OCI-LY7 (cell line): Measurements from ENCODE around the gene BCL3. TPM values are rescaled to one million over a fixed set of nuclear protein-coding genes. Genes with fewer than 3 reads are reported as not detected.

ENCODE experiments used
- BruUV-seq: library from RNA; stranded (reverse); fragments of 400-500 nt; replicated peaks from 2 replicates; lab custom pipeline; 2021; lab: Mats Ljungman, UMichigan
- CTCF ChIA-PET: fragments of 300-600 bp; sonication (Branson Sonifier 250); formaldehyde crosslinking; loops from one replicate; lab custom pipeline; 2022; ENCODE audit warnings: antibody characterized with exemption; ENCODE audit not compliant: unreplicated experiment; lab: Charles Lee
- POLR2A ChIA-PET: fragments of 300-600 bp; sonication (Branson Sonifier 250); formaldehyde crosslinking; loops from one replicate; lab custom pipeline; 2022; ENCODE audit warnings: antibody characterized with exemption; lab: Charles Lee
- DNase-seq: peaks from one replicate; pipeline ENCODE4 v3.0.0-alpha.2; 2015; ENCODE audit warnings: low spot score
- H2AFZ ChIP-seq: fragments of 200-600 bp; sonication (generic), shearing (Covaris generic); 2 replicates; pipeline ENCODE4 v1.6.1; 2014; ENCODE audit warnings: mild to moderate bottlenecking, antibody characterized with exemption, low read length, moderate library complexity
- H3K27ac ChIP-seq: fragments of 200-600 bp; sonication (generic); 2 replicates; pipeline ENCODE4 v1.5.1; 2014; ENCODE audit warnings: mixed run types, low read depth, mild to moderate bottlenecking, moderate library complexity, low read length, inconsistent platforms; ENCODE audit not compliant: poor library complexity, severe bottlenecking
- H3K36me3 ChIP-seq: fragments of 200-600 bp; sonication (generic); 2 replicates; pipeline ENCODE4 v1.6.1; 2014; ENCODE audit warnings: mild to moderate bottlenecking, antibody characterized with exemption, low read length, moderate library complexity, mixed read lengths; ENCODE audit not compliant: insufficient read depth
- H3K4me1 ChIP-seq: fragments of 200-600 bp; sonication (generic); 2 replicates; pipeline ENCODE4 v1.5.1; 2014; ENCODE audit warnings: mild to moderate bottlenecking, low read length; ENCODE audit not compliant: insufficient read depth, poor library complexity, severe bottlenecking
- H3K4me2 ChIP-seq: fragments of 200-600 bp; sonication (generic); 2 replicates; pipeline ENCODE4 v1.6.1; 2014; ENCODE audit warnings: mild to moderate bottlenecking, low read length
- H3K4me3 ChIP-seq: fragments of 200-600 bp; sonication (generic); 2 replicates; pipeline ENCODE4 v1.5.1; 2014; ENCODE audit warnings: mild to moderate bottlenecking, low read depth, low read length; ENCODE audit not compliant: poor library complexity, severe bottlenecking
- H3K79me2 ChIP-seq: fragments of 200-600 bp; sonication (generic); 2 replicates; pipeline ENCODE4 v1.6.1; 2016; ENCODE audit warnings: low read depth, mild to moderate bottlenecking, low read length, moderate library complexity, mixed read lengths; ENCODE audit not compliant: insufficient read depth
- H3K9me2 ChIP-seq: fragments of 200-600 bp; sonication (generic); 2 replicates; pipeline ENCODE4 v1.6.1; 2016; ENCODE audit warnings: mild to moderate bottlenecking, low read length, mixed read lengths; ENCODE audit not compliant: insufficient read depth
- H3K9me3 ChIP-seq: fragments of 200-600 bp; sonication (generic); 2 replicates; pipeline ENCODE4 v1.6.1; 2014; ENCODE audit warnings: mild to moderate bottlenecking, mixed run types, low read length, mixed read lengths
- H4K20me1 ChIP-seq: fragments of 200-600 bp; sonication (generic); 2 replicates; pipeline ENCODE4 v1.6.1; 2014; ENCODE audit warnings: mild to moderate bottlenecking, antibody characterized with exemption, low read length, moderate library complexity, mixed read lengths; ENCODE audit not compliant: insufficient read depth
- CTCF ChIP-seq: fragments of 200-600 bp; sonication (generic); conservative IDR thresholded peaks from 2 replicates; pipeline ENCODE4 v1.5.1; 2014; ENCODE audit warnings: mild to moderate bottlenecking, antibody characterized with exemption, low read length, moderate library complexity, mixed read lengths
- EZH2phosphoT487 ChIP-seq: fragments of 200-600 bp; sonication (generic); IDR thresholded peaks from 2 replicates; pipeline ENCODE4 v1.6.1; 2018; ENCODE audit warnings: low read depth, borderline replicate concordance, mild to moderate bottlenecking, mixed run types, antibody characterized with exemption, low read length, moderate library complexity, mixed read lengths
- intact Hi-C: fragments of 100-400 bp; cut with micrococcal nuclease; formaldehyde crosslinking; loops from one replicate; pipeline ENCODE4 v1.10.0; 2022; ENCODE audit not compliant: unreplicated experiment
- total RNA-seq, 2 experiments: library from RNA; depleted of rRNA in 1 of 2; stranded (reverse); fragments of >200 nt in 1 of 2; shearing (Covaris generic) in 1 of 2; gene quantifications; 2 replicates each; pipeline ENCODE4 v1.2.3, GENCODE V29; 2014 to 2022

BCL3 gene
- total RNA-seq, 2 experiments from 2014 or later = 10.2 to 18.6 TPM

- H3K9me2 ChIP-seq = no peaks in the 10 kb centered on the region
- H3K36me3 ChIP-seq = no peaks in the 10 kb centered on the region
- no peak for TF ChIP-seq CTCF
- TF ChIP-seq EZH2phosphoT487 = no peak
- ChIA-PET CTCF (no interaction called here), POLR2A (no interaction called here)
- no peak overlapping the region for H3K4me2 ChIP-seq
- DNase-seq = no peak
- no TSS peak for BruUV-seq
- no peaks in the 10 kb centered on the region for H3K4me1 ChIP-seq
- no peak overlapping the region for H3K27ac ChIP-seq
- no peak overlapping the region for H2AFZ ChIP-seq
- intact Hi-C loops = no loop called here
- H3K9me3 ChIP-seq = no peaks in the 10 kb centered on the region
- no peak overlapping the region for H3K4me3 ChIP-seq
- H3K79me2 ChIP-seq = no peaks in the 10 kb centered on the region
- no peaks in the 10 kb centered on the region for H4K20me1 ChIP-seq
These were observed 43.5 kb upstream of the BCL3 start for GRCh38 chr19:44704982-44705381.

GRCh38 chr19:44705502-44706010, 43.0 kb upstream of the BCL3 start:
- no peaks in the 10 kb centered on the region for H3K4me1 ChIP-seq
- H3K4me2 ChIP-seq = no peak overlapping the region
- no peak overlapping the region for H3K27ac ChIP-seq
- no peak for TF ChIP-seq CTCF
- TF ChIP-seq EZH2phosphoT487 = no peak
- BruUV-seq = no TSS peak
- CTCF ChIA-PET = no interaction called here
- H3K9me3 ChIP-seq = no peaks in the 10 kb centered on the region
- intact Hi-C loops = no loop called here
- no peaks in the 10 kb centered on the region for H3K79me2 ChIP-seq
- no peaks in the 10 kb centered on the region for H4K20me1 ChIP-seq
- no peak overlapping the region for H2AFZ ChIP-seq
- no peak for DNase-seq
- POLR2A ChIA-PET = no interaction called here
- no peak overlapping the region for H3K4me3 ChIP-seq
- no peaks in the 10 kb centered on the region for H3K36me3 ChIP-seq
- no peaks in the 10 kb centered on the region for H3K9me2 ChIP-seq

GRCh38 chr19:44706506-44707236, 41.8 kb upstream of the BCL3 start:
- Histone ChIP-seq H3K4me1 (no peaks in the 10 kb centered on the region), H4K20me1 (no peaks in the 10 kb centered on the region), H3K9me3 (no peaks in the 10 kb centered on the region), H3K4me3 (no peak overlapping the region), H2AFZ (no peak overlapping the region), H3K36me3 (no peaks in the 10 kb centered on the region), H3K79me2 (no peaks in the 10 kb centered on the region), H3K4me2 (no peak overlapping the region), H3K9me2 (no peaks in the 10 kb centered on the region), H3K27ac (no peak overlapping the region)
- POLR2A ChIA-PET = no interaction called here
- no peak for TF ChIP-seq EZH2phosphoT487
- no peak for TF ChIP-seq CTCF
- BruUV-seq = no TSS peak
- DNase-seq = no peak
- CTCF ChIA-PET = interaction anchor here (0.5 kb wide), 1 partner anchor 9 kb away, joined by 3 read pairs; no protein-coding TSS in a partner anchor
- intact Hi-C loops = no loop called here
